ENCODE data around the gene APEH.

DNA sequence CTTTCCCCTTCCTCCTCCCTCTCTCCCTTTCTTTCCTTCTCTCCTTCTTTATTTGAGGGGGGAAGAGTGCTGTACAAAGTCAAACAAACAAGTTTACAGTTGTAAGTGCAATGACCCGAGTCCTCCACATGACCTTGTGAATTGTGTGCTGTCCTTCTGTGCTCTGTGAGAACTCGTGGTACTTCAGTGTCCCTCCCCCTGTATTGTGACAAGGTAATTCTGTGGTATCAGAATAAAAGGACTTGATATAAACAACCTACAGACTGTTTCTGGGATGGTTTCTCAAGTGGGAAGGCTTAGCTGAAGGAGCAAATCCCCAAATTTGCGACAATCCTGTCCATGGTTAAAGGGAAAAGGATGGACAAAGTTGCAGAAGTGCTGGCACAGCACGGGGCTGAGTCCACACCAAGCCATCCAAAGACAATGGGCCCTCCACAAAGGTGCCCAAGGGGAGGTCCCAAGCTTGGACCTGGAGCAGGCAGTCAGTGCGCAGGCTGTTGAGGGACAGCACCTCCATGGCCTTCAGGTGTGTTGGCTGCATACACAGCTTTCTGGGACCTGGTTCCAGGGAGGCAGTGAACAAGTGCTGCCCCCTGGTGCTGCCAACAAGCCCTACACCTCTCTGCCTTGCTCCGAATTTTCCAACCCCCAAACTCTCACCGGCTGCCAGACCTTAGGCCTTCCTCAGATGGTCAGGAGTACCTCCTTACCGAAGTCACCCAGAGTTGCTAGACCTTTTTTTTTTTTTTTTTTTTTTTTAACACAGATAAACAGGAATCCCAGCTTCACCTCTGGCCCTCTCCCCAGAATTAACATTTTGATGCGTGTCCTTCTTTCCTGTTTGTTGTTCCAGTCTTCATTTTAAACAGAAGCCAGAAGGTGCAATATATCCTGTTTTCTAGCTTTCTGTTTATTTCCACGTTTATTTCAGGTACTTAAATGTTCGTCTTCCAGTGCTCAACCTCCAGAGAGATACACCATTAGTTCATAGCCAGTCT is 2.6 kb upstream of the APEH start:
- TF ChIP-seq, protein P1, sequence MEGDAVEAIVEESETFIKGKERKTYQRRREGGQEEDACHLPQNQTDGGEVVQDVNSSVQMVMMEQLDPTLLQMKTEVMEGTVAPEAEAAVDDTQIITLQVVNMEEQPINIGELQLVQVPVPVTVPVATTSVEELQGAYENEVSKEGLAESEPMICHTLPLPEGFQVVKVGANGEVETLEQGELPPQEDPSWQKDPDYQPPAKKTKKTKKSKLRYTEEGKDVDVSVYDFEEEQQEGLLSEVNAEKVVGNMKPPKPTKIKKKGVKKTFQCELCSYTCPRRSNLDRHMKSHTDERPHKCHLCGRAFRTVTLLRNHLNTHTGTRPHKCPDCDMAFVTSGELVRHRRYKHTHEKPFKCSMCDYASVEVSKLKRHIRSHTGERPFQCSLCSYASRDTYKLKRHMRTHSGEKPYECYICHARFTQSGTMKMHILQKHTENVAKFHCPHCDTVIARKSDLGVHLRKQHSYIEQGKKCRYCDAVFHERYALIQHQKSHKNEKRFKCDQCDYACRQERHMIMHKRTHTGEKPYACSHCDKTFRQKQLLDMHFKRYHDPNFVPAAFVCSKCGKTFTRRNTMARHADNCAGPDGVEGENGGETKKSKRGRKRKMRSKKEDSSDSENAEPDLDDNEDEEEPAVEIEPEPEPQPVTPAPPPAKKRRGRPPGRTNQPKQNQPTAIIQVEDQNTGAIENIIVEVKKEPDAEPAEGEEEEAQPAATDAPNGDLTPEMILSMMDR (IDR thresholded peaks at IDR 0.05), result peak; percentile 86 to 90 (median 86)
- no peak for TF ChIP-seq POLR2A (IDR thresholded peaks at IDR 0.05)
